Uterus (tissue), 2 donors: ENCODE measurements around the gene MRPL19.

ENCODE experiments used
- POLR2A ChIP-seq, 2 donors: fragments of 450-650 bp; IDR thresholded peaks; one replicate each; pipeline ENCODE4 v1.6.1; 2016; ENCODE audit warnings: antibody characterized with exemption in 2 of 2, mild to moderate bottlenecking in 1 of 2, moderate library complexity in 1 of 2
- TF ChIP-seq, protein P1 (sequence below), 4 experiments: fragments of 200-600 bp in 2 of 4; fragments of 450-650 bp in 2 of 4; sonication (generic) in 2 of 4; IDR thresholded peaks; one replicate each; pipeline ENCODE4 v1.5.1; 2016 to 2019; ENCODE audit warnings: antibody characterized with exemption in 4 of 4, mild to moderate bottlenecking in 2 of 4, moderate library complexity in 1 of 4

DNA sequence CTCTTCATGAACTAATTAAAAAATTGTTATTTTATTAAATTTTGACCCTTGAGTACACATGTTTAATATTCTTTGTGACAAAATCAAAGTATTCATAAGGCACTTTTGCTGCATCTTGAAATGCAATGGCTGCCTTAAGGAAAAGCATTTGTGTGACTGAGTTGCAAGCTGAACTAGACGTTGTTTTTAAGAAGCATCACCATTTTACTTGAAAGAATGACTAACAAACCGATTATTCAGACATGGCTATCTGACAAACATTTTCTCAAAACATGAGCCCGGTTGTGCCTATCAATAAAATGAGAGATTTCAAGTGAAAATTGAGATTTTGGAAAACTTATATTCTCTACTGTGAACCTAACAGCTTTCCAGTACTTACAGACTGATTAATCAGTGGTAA is 61.3 kb downstream of the MRPL19 start:
- TF ChIP-seq, protein P1, sequence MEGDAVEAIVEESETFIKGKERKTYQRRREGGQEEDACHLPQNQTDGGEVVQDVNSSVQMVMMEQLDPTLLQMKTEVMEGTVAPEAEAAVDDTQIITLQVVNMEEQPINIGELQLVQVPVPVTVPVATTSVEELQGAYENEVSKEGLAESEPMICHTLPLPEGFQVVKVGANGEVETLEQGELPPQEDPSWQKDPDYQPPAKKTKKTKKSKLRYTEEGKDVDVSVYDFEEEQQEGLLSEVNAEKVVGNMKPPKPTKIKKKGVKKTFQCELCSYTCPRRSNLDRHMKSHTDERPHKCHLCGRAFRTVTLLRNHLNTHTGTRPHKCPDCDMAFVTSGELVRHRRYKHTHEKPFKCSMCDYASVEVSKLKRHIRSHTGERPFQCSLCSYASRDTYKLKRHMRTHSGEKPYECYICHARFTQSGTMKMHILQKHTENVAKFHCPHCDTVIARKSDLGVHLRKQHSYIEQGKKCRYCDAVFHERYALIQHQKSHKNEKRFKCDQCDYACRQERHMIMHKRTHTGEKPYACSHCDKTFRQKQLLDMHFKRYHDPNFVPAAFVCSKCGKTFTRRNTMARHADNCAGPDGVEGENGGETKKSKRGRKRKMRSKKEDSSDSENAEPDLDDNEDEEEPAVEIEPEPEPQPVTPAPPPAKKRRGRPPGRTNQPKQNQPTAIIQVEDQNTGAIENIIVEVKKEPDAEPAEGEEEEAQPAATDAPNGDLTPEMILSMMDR (IDR thresholded peaks at IDR 0.05) = no peak
- no peak for TF ChIP-seq POLR2A (IDR thresholded peaks at IDR 0.05)
